Peyer's patch (tissue), 4 donors: Measurements from ENCODE around the gene FGR. TPM values are rescaled to one million over a fixed set of nuclear protein-coding genes. Genes with fewer than 3 reads are reported as not detected.

Source experiments
- DNase-seq, 3 donors: peaks; one replicate each; pipeline ENCODE4 v3.0.0-alpha.2; 2017 to 2019
- H3K27ac ChIP-seq, 4 donors: fragments of 200-600 bp; sonication (generic); one replicate each; pipeline ENCODE4 v1.5.1; 2016 to 2019
- H3K27me3 ChIP-seq, 2 donors: fragments of 200-600 bp; sonication (generic); one replicate each; pipeline ENCODE4 v1.5.1; 2019
- H3K36me3 ChIP-seq, 3 donors: fragments of 200-600 bp; sonication (generic); one replicate each; pipeline ENCODE4 v1.5.1; 2016 to 2019
- H3K4me1 ChIP-seq, 4 donors: fragments of 200-600 bp; sonication (generic); one replicate each; pipeline ENCODE4 v1.5.1; 2016 to 2019
- H3K4me3 ChIP-seq, 4 donors: fragments of 200-600 bp; sonication (generic); 1 replicate in 3 of 4; 2 replicates in 1 of 4; pipeline ENCODE4 v1.5.1; 2016 to 2019; ENCODE audit warnings: mild to moderate bottlenecking in 1 of 4
- H3K9me3 ChIP-seq, 4 donors: fragments of 200-600 bp; sonication (generic); one replicate each; pipeline ENCODE4 v1.5.1; 2016 to 2019; ENCODE audit warnings: mild to moderate bottlenecking in 1 of 4
- POLR2A ChIP-seq, 2 donors: fragments of 450-650 bp; IDR thresholded peaks; one replicate each; pipeline ENCODE4 v1.5.1; 2017; ENCODE audit warnings: antibody characterized with exemption in 2 of 2, mild to moderate bottlenecking in 2 of 2, moderate library complexity in 2 of 2
- total RNA-seq, 4 donors: library from RNA; depleted of rRNA; stranded (reverse); fragments of >200 nt; gene quantifications; one replicate each; pipeline ENCODE4 v1.1.0, GENCODE V29; 2016
- TF ChIP-seq, protein P1 (sequence below), 6 experiments: fragments of 450-650 bp in 4 of 6; fragments of 200-600 bp in 2 of 6; sonication (generic) in 1 of 6; IDR thresholded peaks; one replicate each; pipeline ENCODE4 v1.5.1; 2017 to 2019; ENCODE audit warnings: antibody characterized with exemption in 6 of 6, mild to moderate bottlenecking in 3 of 6, moderate library complexity in 1 of 6

The FGR gene
- total RNA-seq, 4 donors from 2014 or later: 1.1 to 38.8 (median 4.7) TPM

DNA sequence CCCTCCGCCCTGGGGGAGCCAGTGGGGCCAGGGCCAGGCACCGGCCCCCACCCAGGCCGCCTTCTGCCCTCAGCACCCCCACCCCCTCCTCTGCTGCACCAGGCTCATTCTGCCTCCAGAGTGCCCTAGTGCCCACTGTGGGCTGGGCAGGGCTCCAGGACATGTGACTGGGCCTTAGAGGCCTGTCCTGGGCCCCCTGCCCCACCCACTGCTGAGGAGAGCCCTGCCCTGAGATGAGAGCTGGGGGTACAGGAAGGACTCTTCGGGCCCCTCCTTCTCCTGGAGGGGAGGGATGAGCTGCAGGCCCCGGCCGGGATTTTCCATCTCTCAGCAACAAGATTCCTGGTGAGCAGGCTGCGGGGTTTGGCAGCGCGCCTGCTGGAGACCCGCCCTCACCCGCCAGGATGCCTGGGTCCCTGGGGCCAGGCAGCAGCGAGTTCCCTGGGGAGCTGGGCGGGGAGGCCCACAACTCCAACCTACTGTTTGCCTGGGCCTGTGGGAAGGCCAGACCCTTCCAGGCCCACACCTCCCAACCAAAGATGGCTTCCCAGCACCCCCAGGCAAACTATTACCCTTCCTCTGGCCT is 45.1 kb downstream of the FGR start:
- peaks cover 0 to 60% (median 2%) of the 10 kb centered on the region in 4 donors for H3K4me1 ChIP-seq
- no peaks in the 10 kb centered on the region for H3K27me3 ChIP-seq
- no peaks in the 10 kb centered on the region for H3K9me3 ChIP-seq
- no peaks in the 10 kb centered on the region for H3K36me3 ChIP-seq
- DNase-seq: no peak
- H3K4me3 ChIP-seq: no peak overlapping the region
- TF ChIP-seq, protein P1, sequence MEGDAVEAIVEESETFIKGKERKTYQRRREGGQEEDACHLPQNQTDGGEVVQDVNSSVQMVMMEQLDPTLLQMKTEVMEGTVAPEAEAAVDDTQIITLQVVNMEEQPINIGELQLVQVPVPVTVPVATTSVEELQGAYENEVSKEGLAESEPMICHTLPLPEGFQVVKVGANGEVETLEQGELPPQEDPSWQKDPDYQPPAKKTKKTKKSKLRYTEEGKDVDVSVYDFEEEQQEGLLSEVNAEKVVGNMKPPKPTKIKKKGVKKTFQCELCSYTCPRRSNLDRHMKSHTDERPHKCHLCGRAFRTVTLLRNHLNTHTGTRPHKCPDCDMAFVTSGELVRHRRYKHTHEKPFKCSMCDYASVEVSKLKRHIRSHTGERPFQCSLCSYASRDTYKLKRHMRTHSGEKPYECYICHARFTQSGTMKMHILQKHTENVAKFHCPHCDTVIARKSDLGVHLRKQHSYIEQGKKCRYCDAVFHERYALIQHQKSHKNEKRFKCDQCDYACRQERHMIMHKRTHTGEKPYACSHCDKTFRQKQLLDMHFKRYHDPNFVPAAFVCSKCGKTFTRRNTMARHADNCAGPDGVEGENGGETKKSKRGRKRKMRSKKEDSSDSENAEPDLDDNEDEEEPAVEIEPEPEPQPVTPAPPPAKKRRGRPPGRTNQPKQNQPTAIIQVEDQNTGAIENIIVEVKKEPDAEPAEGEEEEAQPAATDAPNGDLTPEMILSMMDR (IDR thresholded peaks at IDR 0.05): no peak
- no peak for TF ChIP-seq POLR2A (IDR thresholded peaks at IDR 0.05)
- peak overlapping the region in 3 of 4 donors; percentile 44 to 63 (median 59) for H3K27ac ChIP-seq

DNA sequence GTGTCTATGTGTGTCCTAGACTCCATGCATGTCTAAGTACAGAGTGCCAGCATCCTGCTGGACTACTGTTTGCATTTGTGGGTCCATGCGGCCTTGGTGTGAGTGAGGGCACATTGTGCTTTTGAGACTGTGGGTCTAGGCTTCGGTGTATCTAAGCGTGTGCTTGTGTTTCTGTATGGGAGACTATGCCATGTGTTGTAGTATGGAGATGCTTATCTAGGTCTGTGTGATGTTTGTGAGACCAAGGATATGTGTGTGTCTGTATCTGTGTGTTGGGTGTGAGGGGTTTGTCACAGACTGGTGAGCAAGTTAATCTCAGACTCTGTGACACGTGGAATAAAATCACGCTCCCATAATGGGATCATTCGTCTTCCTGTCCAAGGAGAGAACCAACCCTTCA is 45.5 kb downstream of the FGR start:
- TF ChIP-seq, protein P1 (IDR thresholded peaks at IDR 0.05): no peak
- TF ChIP-seq POLR2A (IDR thresholded peaks at IDR 0.05): no peak
- no peak for DNase-seq
- Histone ChIP-seq H3K9me3 (no peaks in the 10 kb centered on the region), H3K27ac (peak overlapping the region in 3 of 4 donors; percentile 44 to 63 (median 59)), H3K27me3 (no peaks in the 10 kb centered on the region), H3K4me3 (no peak overlapping the region), H3K4me1 (peaks cover 0 to 55% (median 2%) of the 10 kb centered on the region in 4 donors), H3K36me3 (no peaks in the 10 kb centered on the region)

DNA sequence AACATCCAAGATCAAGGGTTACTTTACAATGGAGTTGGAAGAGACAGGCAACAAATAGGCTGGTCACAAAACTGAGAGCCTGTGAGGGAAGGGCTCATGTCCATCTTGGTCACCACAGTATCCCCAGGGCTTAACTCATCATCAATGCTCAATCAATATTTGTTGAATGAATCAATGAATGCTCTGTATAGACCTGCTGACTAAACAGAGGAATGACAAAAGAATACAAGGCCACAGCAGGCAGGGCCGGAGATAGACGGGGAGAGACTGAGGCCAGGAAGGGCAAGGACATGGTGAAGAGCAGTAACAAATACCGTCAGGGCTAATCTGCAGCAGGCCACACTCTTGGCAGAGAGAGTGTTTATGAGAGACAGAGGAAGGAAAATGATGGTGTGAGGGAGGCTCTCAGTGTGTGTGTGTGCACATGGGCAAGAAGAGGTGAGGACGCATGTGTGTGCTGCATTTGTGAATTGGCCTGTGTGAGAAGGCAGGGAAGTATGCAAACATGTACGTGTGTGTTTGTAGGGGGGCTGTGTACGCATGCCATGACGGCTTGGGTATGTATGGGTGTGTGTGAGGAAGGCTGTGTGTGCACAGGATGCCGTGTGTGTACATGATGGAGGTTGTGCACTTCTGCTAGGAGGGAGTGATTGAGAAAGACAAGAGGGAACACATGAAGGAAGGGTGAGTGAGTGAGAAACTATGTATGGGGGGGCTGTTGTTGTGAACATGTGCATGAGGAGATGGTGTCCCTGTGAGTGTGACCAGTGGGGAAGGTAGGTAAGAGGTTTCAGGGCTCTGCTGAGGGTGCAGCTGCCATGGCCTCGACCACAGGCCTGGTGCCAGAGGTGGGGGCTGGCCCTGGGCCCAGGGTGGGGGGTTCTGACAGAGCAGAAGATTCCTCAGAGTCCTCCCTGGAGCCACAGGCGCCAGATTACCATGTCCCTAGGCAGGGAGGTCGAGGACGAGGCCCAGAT is 46.4 kb downstream of the FGR start:
- Histone ChIP-seq H3K9me3 (no peaks in the 10 kb centered on the region), H3K4me1 (peaks cover 0 to 46% (median 2%) of the 10 kb centered on the region in 4 donors), H3K36me3 (no peaks in the 10 kb centered on the region), H3K4me3 (no peak overlapping the region), H3K27me3 (no peaks in the 10 kb centered on the region), H3K27ac (peak overlapping the region in 2 of 4 donors; percentile 44 to 59)
- no peak for DNase-seq
- TF ChIP-seq, protein P1 (IDR thresholded peaks at IDR 0.05): no peak

DNA sequence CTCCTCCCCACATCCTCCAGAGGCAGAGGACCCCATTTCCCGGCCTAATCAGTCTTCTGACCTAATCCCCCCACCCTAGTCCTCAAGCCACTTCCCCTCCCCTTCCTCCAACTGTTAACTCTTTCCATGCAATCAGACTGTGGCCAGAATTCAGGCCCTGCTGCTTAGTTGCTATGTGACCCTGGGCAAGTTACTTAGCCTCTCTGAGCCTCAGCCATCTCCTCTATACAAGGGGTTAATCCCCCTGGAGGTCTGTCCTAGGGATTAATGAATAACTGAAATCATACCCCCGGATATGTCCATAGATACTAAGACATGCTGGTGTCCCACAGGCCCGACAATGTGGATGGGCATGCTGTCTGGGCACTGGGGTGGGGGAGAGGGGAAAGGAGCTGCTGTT is 49.3 kb downstream of the FGR start:
- H3K4me3 ChIP-seq: no peak overlapping the region
- H3K36me3 ChIP-seq: no peaks in the 10 kb centered on the region
- H3K4me1 ChIP-seq: peaks cover 0 to 18% (median 0%) of the 10 kb centered on the region in 4 donors
- no peaks in the 10 kb centered on the region for H3K9me3 ChIP-seq
- no peak for DNase-seq
- no peak overlapping the region for H3K27ac ChIP-seq
- no peaks in the 10 kb centered on the region for H3K27me3 ChIP-seq
- no peak for TF ChIP-seq POLR2A (IDR thresholded peaks at IDR 0.05)
- TF ChIP-seq, protein P1 (IDR thresholded peaks at IDR 0.05): no peak

DNA sequence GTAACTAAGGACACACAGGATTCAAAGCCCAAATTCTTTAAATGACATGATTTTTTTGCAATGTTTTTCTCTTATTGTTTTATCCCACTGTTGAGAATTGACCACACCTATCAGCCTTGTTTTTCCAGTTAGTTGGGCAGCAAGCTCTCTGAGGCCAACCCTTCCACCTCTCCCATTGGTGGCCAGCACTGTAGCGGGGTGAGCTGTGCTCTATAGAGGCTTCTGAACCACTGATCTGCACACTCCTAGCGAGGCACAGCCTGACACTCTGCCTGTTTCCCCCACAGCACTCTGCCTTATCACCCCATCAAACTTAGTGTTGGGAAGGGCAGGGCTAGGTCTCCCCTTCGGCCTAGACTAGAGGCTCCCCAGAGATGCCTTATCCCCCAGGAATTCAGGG is 50.5 kb downstream of the FGR start:
- no peaks in the 10 kb centered on the region for H3K9me3 ChIP-seq
- TF ChIP-seq POLR2A (IDR thresholded peaks at IDR 0.05): no peak
- TF ChIP-seq, protein P1 (IDR thresholded peaks at IDR 0.05): no peak
- H3K4me3 ChIP-seq: no peak overlapping the region
- no peaks in the 10 kb centered on the region for H3K27me3 ChIP-seq
- H3K4me1 ChIP-seq: peaks cover 0 to 6% (median 0%) of the 10 kb centered on the region in 4 donors
- no peaks in the 10 kb centered on the region for H3K36me3 ChIP-seq
- no peak overlapping the region for H3K27ac ChIP-seq
- no peak for DNase-seq
